ENCODE measurements around the gene RUSF1. TPM values are rescaled to one million over a fixed set of nuclear protein-coding genes. Genes with fewer than 3 reads are reported as not detected.

The RUSF1 gene
- total RNA-seq, 6 donors from 2014 or later = 46.8 to 132 (median 80.6) TPM

DNA sequence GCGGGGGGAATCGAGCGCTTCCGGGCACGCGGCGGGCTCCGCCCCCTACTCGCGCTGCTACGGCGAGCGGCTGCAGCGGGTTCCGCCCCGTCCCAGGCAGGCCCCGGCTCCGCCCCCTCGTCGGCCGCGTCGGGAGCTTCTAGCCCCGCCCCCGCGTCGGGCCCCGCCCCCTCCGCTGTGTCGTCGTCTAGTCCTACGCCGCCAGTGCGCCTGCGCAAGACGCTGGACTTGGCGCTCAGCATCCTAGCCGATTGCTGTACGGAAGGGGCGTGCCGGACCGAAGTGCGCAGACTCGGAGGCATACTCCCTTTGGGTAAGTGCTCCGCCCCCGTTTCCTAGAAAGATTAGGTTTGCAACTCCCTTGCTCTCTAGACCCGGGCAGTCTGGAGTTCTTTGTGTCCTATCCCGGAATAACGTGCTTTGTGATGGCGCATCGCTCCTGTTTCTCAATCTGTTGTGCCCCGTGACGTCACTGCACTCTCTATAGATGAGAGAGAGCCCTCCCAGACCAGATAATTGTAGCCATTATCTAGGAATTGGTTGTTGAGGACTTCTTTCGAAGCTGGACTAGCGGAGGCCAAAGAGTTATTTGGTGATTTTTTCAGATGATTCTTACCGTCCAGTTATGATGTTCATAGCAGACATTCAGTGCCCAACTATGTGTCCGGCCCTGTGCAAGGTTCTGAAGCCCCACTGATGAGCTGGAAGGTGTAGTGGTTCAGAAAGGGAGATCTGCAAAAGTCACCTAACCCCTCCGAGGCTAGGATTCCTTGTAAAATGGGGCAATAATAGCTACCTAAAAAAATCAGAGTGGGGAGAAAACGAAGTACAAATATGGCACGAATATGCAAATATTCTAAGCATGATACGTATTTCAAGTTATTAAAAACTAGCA lies 48.3 kb downstream of the RUSF1 start:
- ATAC-seq (ENCODE audit: low FRiP score in 2 of 2) (peak; percentile 95 to 97), DNase-seq (peak; percentile 100)
- TF ChIP-seq POLR2A (IDR thresholded peaks at IDR 0.05) = peak in 1 of 4 donors; percentile 6
- TF ChIP-seq, protein P1, sequence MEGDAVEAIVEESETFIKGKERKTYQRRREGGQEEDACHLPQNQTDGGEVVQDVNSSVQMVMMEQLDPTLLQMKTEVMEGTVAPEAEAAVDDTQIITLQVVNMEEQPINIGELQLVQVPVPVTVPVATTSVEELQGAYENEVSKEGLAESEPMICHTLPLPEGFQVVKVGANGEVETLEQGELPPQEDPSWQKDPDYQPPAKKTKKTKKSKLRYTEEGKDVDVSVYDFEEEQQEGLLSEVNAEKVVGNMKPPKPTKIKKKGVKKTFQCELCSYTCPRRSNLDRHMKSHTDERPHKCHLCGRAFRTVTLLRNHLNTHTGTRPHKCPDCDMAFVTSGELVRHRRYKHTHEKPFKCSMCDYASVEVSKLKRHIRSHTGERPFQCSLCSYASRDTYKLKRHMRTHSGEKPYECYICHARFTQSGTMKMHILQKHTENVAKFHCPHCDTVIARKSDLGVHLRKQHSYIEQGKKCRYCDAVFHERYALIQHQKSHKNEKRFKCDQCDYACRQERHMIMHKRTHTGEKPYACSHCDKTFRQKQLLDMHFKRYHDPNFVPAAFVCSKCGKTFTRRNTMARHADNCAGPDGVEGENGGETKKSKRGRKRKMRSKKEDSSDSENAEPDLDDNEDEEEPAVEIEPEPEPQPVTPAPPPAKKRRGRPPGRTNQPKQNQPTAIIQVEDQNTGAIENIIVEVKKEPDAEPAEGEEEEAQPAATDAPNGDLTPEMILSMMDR (IDR thresholded peaks at IDR 0.05) = no peak
- peak; percentile 43 to 69 for TF ChIP-seq POLR2AphosphoS5 (IDR thresholded peaks at IDR 0.05)
- TF ChIP-seq EP300 (IDR thresholded peaks at IDR 0.05) = no peak
- Histone ChIP-seq H3K4me1 (peaks cover 38 to 50% (median 40%) of the 10 kb centered on the region in 4 donors), H3K27ac (peak overlapping the region; percentile 95 to 100 (median 99)), H3K36me3 (peaks cover 0 to 37% (median 22%) of the 10 kb centered on the region in 4 donors), H3K27me3 (no peaks in the 10 kb centered on the region), H3K4me3 (peak overlapping the region; percentile 32 to 95 (median 80)), H3K9me3 (no peaks in the 10 kb centered on the region)
- 8 to 9% methylated on average over 21 to 25 of the region's 61 CpGs for WGBS, 2 donors

DNA sequence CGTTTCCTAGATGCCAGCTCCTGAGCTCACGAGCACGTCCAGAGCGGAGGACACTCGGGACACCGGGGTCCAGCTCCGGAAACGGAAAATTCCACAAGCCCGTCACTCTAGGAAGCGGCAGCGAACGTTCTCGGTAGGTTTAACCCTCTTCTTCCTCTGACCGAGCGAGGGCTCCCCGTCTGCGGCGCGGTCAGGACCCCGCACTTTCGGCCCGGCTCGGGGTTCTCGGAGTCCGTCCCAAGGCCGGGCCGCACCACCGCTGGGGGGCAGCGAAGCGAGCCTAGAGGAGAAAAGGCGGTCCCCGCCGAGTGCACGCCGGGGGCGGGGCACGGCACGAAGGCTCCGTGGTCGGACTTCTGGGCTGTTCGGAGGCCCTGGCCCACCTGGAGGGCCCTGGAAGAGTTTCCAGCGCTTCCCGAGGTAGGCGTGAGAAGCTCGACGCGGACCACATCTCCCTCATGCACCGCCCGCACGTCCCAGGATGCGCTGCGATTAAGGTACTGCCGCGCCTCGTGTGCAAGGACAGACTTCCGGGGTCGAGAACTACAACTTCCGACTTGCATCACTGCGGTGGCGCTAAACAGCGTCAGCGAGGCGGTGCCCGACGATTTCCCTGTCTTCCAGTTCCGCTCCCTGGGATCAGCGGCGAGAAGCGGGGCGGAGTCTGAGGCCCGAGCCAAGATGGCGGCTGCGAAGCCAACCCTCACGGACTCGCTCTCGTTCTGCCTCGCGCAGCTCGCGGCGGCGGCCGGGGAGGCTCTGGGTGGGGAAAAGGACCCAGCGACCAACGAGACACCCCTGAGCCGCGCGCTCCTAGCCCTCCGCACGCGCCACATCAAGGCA lies 49.1 kb downstream of the RUSF1 start, which contains the start of gene ARMC5:
ARMC5 (plus strand) TSS at position 658 of the 843 bp plus-strand sequence; CDS start at position 682, 24 bp downstream.
- Histone ChIP-seq H3K9me3 (no peaks in the 10 kb centered on the region), H3K4me3 (peak within 1 kb of the TSS; percentile 49 to 95 (median 80)), H3K27me3 (no peaks in the 10 kb centered on the region), H3K36me3 (peaks cover 0 to 28% (median 14%) of the 10 kb centered on the region in 4 donors), H3K4me1 (peaks cover 44 to 59% (median 46%) of the 10 kb centered on the region in 4 donors), H3K27ac (peak within 1 kb of the TSS; percentile 95 to 100 (median 99))
- DNase-seq = peak; percentile 97
- 0 to 1% methylated on average over 25 to 45 of the region's 91 CpGs for WGBS, 2 donors
- peak; percentile 94 for ATAC-seq (ENCODE audit: low FRiP score in 2 of 2)
- TF ChIP-seq POLR2A (IDR thresholded peaks at IDR 0.05) = peak in 3 of 4 donors; percentile 5 to 84 (median 83)
- TF ChIP-seq EP300 (IDR thresholded peaks at IDR 0.05) = no peak
- peak; percentile 94 to 98 for TF ChIP-seq POLR2AphosphoS5 (IDR thresholded peaks at IDR 0.05)
- TF ChIP-seq, protein P1 (IDR thresholded peaks at IDR 0.05) = peak; percentile 36 to 78 (median 62)

DNA sequence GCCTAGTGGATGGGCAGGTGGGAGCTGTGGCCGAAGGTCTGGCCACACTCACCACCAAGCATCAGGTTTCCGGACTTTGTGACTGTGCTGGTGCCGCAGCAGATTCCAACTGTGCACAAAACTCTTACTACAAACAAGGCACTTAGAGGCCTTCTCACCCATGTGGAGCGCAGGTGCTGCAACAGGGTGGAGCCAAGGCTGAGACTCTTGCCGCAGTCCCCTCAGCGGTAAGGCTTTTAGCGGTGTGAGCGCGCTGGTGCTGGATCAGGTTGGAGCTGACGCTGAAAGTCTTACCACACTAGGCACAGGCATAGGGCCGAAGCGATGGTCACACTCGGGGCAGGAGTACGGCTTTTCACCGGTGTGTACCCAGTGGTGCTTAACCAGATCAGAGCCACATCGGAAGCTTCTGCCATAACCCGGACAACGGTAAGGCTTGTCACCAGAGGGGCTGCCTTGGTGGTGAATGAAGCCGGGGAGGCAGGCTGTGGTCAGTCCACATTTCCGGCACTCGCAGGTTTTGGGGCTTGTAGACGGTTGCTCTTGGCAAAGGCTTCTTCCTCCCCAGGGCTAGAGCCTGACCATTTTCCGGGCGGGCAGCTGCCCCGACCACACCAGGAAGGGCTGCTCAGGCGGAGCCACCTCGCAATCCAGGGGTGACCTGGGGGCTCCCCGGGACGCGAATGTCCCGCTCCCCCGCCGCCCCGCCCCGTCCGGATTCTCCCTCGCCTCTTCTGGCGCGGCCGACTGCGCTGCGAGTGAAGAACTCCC lies 49.9 kb downstream of the RUSF1 start:
- H3K36me3 ChIP-seq = peaks cover 0 to 20% (median 10%) of the 10 kb centered on the region in 4 donors
- WGBS, 2 donors = 0 to 2% methylated on average over 12 to 42 of the region's 42 CpGs
- peaks cover 52 to 67% (median 54%) of the 10 kb centered on the region in 4 donors for H3K4me1 ChIP-seq
- H3K27ac ChIP-seq = peak overlapping the region; percentile 95 to 100 (median 99)
- no peaks in the 10 kb centered on the region for H3K9me3 ChIP-seq
- ATAC-seq (ENCODE audit: low FRiP score in 2 of 2) = peak in 1 of 2 donors; percentile 19
- peak; percentile 76 to 93 for DNase-seq
- H3K4me3 ChIP-seq = peak overlapping the region; percentile 49 to 95 (median 80)
- no peaks in the 10 kb centered on the region for H3K27me3 ChIP-seq
- TF ChIP-seq POLR2AphosphoS5 (IDR thresholded peaks at IDR 0.05) (peak; percentile 13 to 43), POLR2A (IDR thresholded peaks at IDR 0.05) (peak in 2 of 4 donors; percentile 17 to 31), EP300 (IDR thresholded peaks at IDR 0.05) (no peak)
- TF ChIP-seq, protein P1 (IDR thresholded peaks at IDR 0.05) = peak in 2 of 6 experiments; percentile 19 to 24

DNA sequence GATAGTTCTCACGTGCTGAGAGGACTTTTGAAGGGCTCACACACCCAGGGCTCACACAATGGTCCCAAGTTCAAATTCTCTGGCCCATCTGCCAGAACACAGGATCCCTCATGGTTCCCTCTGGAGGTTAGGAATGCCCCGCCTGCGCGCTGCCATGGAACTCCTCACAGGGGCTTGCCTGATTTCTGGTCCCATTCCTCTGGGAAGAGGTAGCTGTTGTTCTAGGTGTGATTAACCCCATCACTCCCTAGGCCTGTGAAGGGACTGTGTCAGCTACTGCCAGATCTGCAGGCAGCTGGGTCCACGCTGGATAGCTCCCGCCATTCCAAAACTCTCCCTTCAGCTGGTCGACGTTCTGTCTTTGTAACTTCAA lies 51.2 kb downstream of the RUSF1 start:
- peaks cover 61 to 77% (median 67%) of the 10 kb centered on the region in 4 donors for H3K4me1 ChIP-seq
- TF ChIP-seq POLR2AphosphoS5 (IDR thresholded peaks at IDR 0.05) = no peak
- TF ChIP-seq EP300 (IDR thresholded peaks at IDR 0.05) = no peak
- TF ChIP-seq POLR2A (IDR thresholded peaks at IDR 0.05) = no peak
- TF ChIP-seq, protein P1 (IDR thresholded peaks at IDR 0.05) = no peak
- no peak overlapping the region for H3K4me3 ChIP-seq
- no peaks in the 10 kb centered on the region for H3K27me3 ChIP-seq
- no peaks in the 10 kb centered on the region for H3K9me3 ChIP-seq
- no peak overlapping the region for H3K27ac ChIP-seq
- 77 to 78% methylated on average over 4 to 8 of the region's 8 CpGs for WGBS, 2 donors
- DNase-seq (no peak), ATAC-seq (ENCODE audit: low FRiP score in 2 of 2) (no peak)
- peaks cover 0 to 7% (median 3%) of the 10 kb centered on the region in 4 donors for H3K36me3 ChIP-seq
